Memory B cell (primary cell): ENCODE results near the gene UBE2O.

Experiments used
- ATAC-seq: fragments of 150-1000 bp; cut with Tn5 transposase; 2 replicates; pipeline ENCODE4 v1.10.0; 2021; ENCODE audit warnings: low read depth, mild to moderate bottlenecking, moderate library complexity
- DNase-seq, 2 donors: peaks; one replicate each; pipeline ENCODE4 v3.0.0; 2022; ENCODE audit warnings: low spot score in 2 of 2
- H3K27ac Mint-ChIP-seq: one replicate; pipeline ENCODE4 v1.8.0; 2022; ENCODE audit warnings: mild to moderate bottlenecking, moderate library complexity, mixed read lengths
- H3K27me3 Mint-ChIP-seq: one replicate; pipeline ENCODE4 v1.8.0; 2022; ENCODE audit warnings: mixed read lengths
- H3K36me3 Mint-ChIP-seq: one replicate; pipeline ENCODE4 v1.8.0; 2022; ENCODE audit warnings: mild to moderate bottlenecking, mixed read lengths
- H3K4me1 Mint-ChIP-seq: one replicate; pipeline ENCODE4 v1.8.0; 2022; ENCODE audit warnings: mixed read lengths
- H3K4me3 Mint-ChIP-seq: one replicate; pipeline ENCODE4 v1.8.0; 2022; ENCODE audit warnings: mild to moderate bottlenecking, moderate library complexity, mixed read lengths
- H3K9me3 Mint-ChIP-seq: one replicate; pipeline ENCODE4 v1.8.0; 2022; ENCODE audit warnings: mixed read lengths

The UBE2O gene

GRCh38 chr17:76452660-76453430 is at the start of gene UBE2O:
Gene UBE2O, minus strand, starts transcription at chr17:76453152. Its CDS starts 11 bp downstream, at chr17:76453141.
- Mint-ChIP-seq H3K27ac (peak within 1 kb of the TSS; percentile 87), H3K9me3 (no peaks in the 10 kb centered on the region), H3K27me3 (no peaks in the 10 kb centered on the region), H3K4me1 (peaks cover 23% of the 10 kb centered on the region), H3K36me3 (no peaks in the 10 kb centered on the region), H3K4me3 (peak within 1 kb of the TSS; percentile 87)
- DNase-seq = peak; percentile 95 to 97
- ATAC-seq = peak; percentile 95

GRCh38 chr17:76501827-76502307 is 48.9 kb upstream of the UBE2O start:
- Mint-ChIP-seq H3K27me3 (no peaks in the 10 kb centered on the region), H3K27ac (peak overlapping the region; percentile 90), H3K4me1 (peaks cover 41% of the 10 kb centered on the region), H3K9me3 (no peaks in the 10 kb centered on the region), H3K4me3 (peak overlapping the region; percentile 100), H3K36me3 (peaks cover 12% of the 10 kb centered on the region)
- DNase-seq (no peak), ATAC-seq (no peak)

- ATAC-seq (peak; percentile 82), DNase-seq (peak; percentile 99 to 100)
- H3K27ac Mint-ChIP-seq = peak within 1 kb of the TSS; percentile 90
- H3K36me3 Mint-ChIP-seq = peaks cover 12% of the 10 kb centered on the region
- no peaks in the 10 kb centered on the region for H3K27me3 Mint-ChIP-seq
- H3K4me3 Mint-ChIP-seq = peak within 1 kb of the TSS; percentile 100
- peaks cover 41% of the 10 kb centered on the region for H3K4me1 Mint-ChIP-seq
- H3K9me3 Mint-ChIP-seq = no peaks in the 10 kb centered on the region
These were observed 48.3 kb upstream of the UBE2O start, which contains the start of gene RHBDF2 for GRCh38 chr17:76501018-76501826. Gene RHBDF2, minus strand, starts transcription at chr17:76501423. Its CDS starts 19,899 bp downstream, at chr17:76481524.

GRCh38 chr17:76500747-76501017 is 47.7 kb upstream of the UBE2O start:
- peak; percentile 4 for ATAC-seq
- Mint-ChIP-seq H3K36me3 (peaks cover 12% of the 10 kb centered on the region), H3K4me3 (peak overlapping the region; percentile 100), H3K27ac (peak overlapping the region; percentile 87), H3K27me3 (no peaks in the 10 kb centered on the region), H3K4me1 (peaks cover 43% of the 10 kb centered on the region), H3K9me3 (no peaks in the 10 kb centered on the region)
- DNase-seq = no peak

GRCh38 chr17:76500074-76500746 is 47.3 kb upstream of the UBE2O start:
- no peak for DNase-seq
- no peaks in the 10 kb centered on the region for H3K27me3 Mint-ChIP-seq
- peaks cover 12% of the 10 kb centered on the region for H3K36me3 Mint-ChIP-seq
- H3K4me3 Mint-ChIP-seq = peak overlapping the region; percentile 100
- ATAC-seq = no peak
- peak overlapping the region; percentile 87 for H3K27ac Mint-ChIP-seq
- H3K4me1 Mint-ChIP-seq = peaks cover 45% of the 10 kb centered on the region
- no peaks in the 10 kb centered on the region for H3K9me3 Mint-ChIP-seq

- no peak for ATAC-seq
- H3K9me3 Mint-ChIP-seq = no peaks in the 10 kb centered on the region
- peak overlapping the region; percentile 100 for H3K4me3 Mint-ChIP-seq
- peak overlapping the region; percentile 87 for H3K27ac Mint-ChIP-seq
- no peak for DNase-seq
- peaks cover 48% of the 10 kb centered on the region for H3K4me1 Mint-ChIP-seq
- no peaks in the 10 kb centered on the region for H3K27me3 Mint-ChIP-seq
- peaks cover 12% of the 10 kb centered on the region for H3K36me3 Mint-ChIP-seq
These were observed 46.3 kb upstream of the UBE2O start for GRCh38 chr17:76499267-76499667.

- H3K4me1 Mint-ChIP-seq = peaks cover 46% of the 10 kb centered on the region
These were observed 45.9 kb upstream of the UBE2O start for GRCh38 chr17:76498876-76499251.

GRCh38 chr17:76497979-76498875 is 45.3 kb upstream of the UBE2O start:
- Mint-ChIP-seq H3K9me3 (no peaks in the 10 kb centered on the region), H3K36me3 (peaks cover 12% of the 10 kb centered on the region), H3K27ac (peak overlapping the region; percentile 87), H3K4me3 (peak overlapping the region; percentile 100), H3K4me1 (peaks cover 51% of the 10 kb centered on the region), H3K27me3 (no peaks in the 10 kb centered on the region)
- DNase-seq = no peak
- peak; percentile 7 for ATAC-seq

More at GRCh38 chr17:76498876-76499251, 45.9 kb upstream of the UBE2O start:
- Mint-ChIP-seq H3K9me3 (no peaks in the 10 kb centered on the region), H3K27me3 (no peaks in the 10 kb centered on the region), H3K36me3 (peaks cover 12% of the 10 kb centered on the region), H3K4me3 (peak overlapping the region; percentile 100), H3K27ac (peak overlapping the region; percentile 87)
- DNase-seq = no peak
- ATAC-seq = peak; percentile 40

GRCh38 chr17:76497699-76497978 is 44.7 kb upstream of the UBE2O start:
- H3K4me3 Mint-ChIP-seq = peak overlapping the region; percentile 100
- H3K27me3 Mint-ChIP-seq = no peaks in the 10 kb centered on the region
- no peak for ATAC-seq
- no peaks in the 10 kb centered on the region for H3K9me3 Mint-ChIP-seq
- H3K36me3 Mint-ChIP-seq = peaks cover 13% of the 10 kb centered on the region
- H3K27ac Mint-ChIP-seq = peak overlapping the region; percentile 87
- peaks cover 54% of the 10 kb centered on the region for H3K4me1 Mint-ChIP-seq
- no peak for DNase-seq

- Mint-ChIP-seq H3K4me3 (peak overlapping the region; percentile 100), H3K27me3 (no peaks in the 10 kb centered on the region), H3K27ac (peak overlapping the region; percentile 87)
These were observed 43.5 kb upstream of the UBE2O start for GRCh38 chr17:76496464-76496863.

GRCh38 chr17:76495663-76496400 is 42.9 kb upstream of the UBE2O start:
- H3K9me3 Mint-ChIP-seq = no peaks in the 10 kb centered on the region
- H3K27me3 Mint-ChIP-seq = no peaks in the 10 kb centered on the region
- peaks cover 13% of the 10 kb centered on the region for H3K36me3 Mint-ChIP-seq
- ATAC-seq = no peak
- H3K4me1 Mint-ChIP-seq = peaks cover 60% of the 10 kb centered on the region
- H3K27ac Mint-ChIP-seq = peak overlapping the region; percentile 87
- no peak for DNase-seq
- H3K4me3 Mint-ChIP-seq = peak overlapping the region; percentile 100

More at GRCh38 chr17:76496464-76496863, 43.5 kb upstream of the UBE2O start:
- ATAC-seq = no peak
- no peaks in the 10 kb centered on the region for H3K9me3 Mint-ChIP-seq
- no peak for DNase-seq
- peaks cover 13% of the 10 kb centered on the region for H3K36me3 Mint-ChIP-seq
- H3K4me1 Mint-ChIP-seq = peaks cover 54% of the 10 kb centered on the region

GRCh38 chr17:76493505-76494167 is 40.7 kb upstream of the UBE2O start:
- DNase-seq (no peak), ATAC-seq (peak; percentile 18)
- Mint-ChIP-seq H3K4me3 (peak overlapping the region; percentile 97), H3K4me1 (peaks cover 68% of the 10 kb centered on the region), H3K36me3 (peaks cover 1% of the 10 kb centered on the region), H3K27ac (peak overlapping the region; percentile 97), H3K27me3 (no peaks in the 10 kb centered on the region), H3K9me3 (no peaks in the 10 kb centered on the region)
